ENCODE results near the gene ELOA2.
"Not testable (repeated sequence)": the region's sequence is repeated elsewhere in the genome, so short reads cannot be mapped to it uniquely, and the experiment has no call there.

The ELOA2 gene

DNA sequence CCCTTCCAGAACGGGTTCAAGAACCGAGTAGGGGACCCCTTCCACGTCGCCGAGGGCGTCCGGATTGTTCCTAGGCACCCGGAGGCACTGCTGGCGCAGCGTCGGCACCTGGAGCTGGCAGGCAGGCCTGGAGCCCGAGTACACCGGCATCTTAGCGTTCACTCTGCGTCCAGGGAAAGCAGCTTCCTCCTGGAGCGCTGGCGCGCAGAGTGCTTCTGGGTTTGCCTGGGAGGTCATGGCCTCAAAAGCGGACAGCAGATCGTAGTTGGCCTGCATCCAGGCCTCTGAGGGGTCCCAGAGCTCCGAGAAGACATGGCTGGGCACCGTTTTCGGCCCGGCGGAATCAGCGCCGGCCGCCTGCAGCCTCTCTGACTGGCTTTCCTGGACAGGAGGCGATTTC, 12.6 kb downstream of the ELOA2 start:
- not testable (repeated sequence) for H3K4me3 ChIP-seq; H3K36me3 ChIP-seq (ENCODE audit: insufficient read depth, low read length); DNase-seq (ENCODE audit: low read depth, low spot score); H3K9ac ChIP-seq (ENCODE audit: insufficient read length); H3K9me3 ChIP-seq (ENCODE audit: low read depth, low read length); H3K27ac ChIP-seq

DNA sequence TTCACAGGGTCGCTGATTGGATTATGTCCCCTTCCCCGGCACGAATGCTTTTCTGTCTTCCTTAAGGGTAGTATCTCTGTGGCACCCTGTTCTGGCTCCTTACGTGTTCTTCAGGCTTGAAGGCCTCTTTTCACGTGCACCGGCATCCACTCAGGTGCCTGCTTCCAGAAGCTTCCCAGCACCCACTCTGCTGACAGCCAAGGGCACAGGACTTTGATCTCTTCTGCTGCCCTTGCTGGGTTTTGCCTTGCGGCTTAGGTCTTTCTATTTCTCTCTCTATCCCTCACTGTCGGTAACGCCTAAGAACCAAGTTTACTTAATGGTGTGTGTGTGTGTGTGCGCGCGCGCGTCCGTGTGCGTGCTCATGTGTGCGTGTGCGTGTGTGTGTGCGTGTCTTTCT, 14.7 kb downstream of the ELOA2 start:
- H3K36me3 ChIP-seq (ENCODE audit: insufficient read depth, low read length); DNase-seq (ENCODE audit: low read depth, low spot score); H3K4me3 ChIP-seq; H3K9ac ChIP-seq (ENCODE audit: insufficient read length); H3K27ac ChIP-seq; H3K9me3 ChIP-seq (ENCODE audit: low read depth, low read length): not testable (repeated sequence)

DNA sequence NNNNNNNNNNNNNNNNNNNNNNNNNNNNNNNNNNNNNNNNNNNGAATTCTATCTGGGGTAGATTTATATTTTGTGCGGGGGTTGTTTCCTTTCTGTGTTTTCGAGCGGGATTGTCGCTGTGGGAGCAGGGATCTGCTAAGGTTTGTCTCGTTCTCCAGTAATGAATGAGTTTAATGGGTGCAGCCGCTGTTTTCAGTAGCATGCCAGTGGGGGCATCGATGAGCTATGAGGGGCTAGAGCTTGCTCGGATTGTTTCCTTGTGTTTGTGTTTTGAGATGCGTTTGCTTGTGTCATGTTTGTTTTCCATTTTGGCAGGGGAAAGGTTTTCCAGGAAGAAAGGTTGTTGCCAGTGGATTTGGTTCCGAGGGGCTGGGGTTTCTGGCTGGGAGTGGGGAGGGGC, 15.6 kb downstream of the ELOA2 start:
- H3K9ac ChIP-seq (ENCODE audit: insufficient read length); H3K36me3 ChIP-seq (ENCODE audit: insufficient read depth, low read length); H3K9me3 ChIP-seq (ENCODE audit: low read depth, low read length); H3K4me3 ChIP-seq; DNase-seq (ENCODE audit: low read depth, low spot score); H3K27ac ChIP-seq: not testable (repeated sequence)

Measured in SK-N-MC (cell line).